Ecto neural progenitor cell (in vitro differentiated cells): ENCODE data around the gene NDFIP2.
"Not testable (repeated sequence)": the region's sequence is repeated elsewhere in the genome, so short reads cannot be mapped to it uniquely, and the experiment has no call there.

Source experiments
- DNase-seq: peaks from one replicate; pipeline ENCODE4 v3.0.0-alpha.2; 2018; ENCODE audit warnings: low spot score

NDFIP2 gene

DNA sequence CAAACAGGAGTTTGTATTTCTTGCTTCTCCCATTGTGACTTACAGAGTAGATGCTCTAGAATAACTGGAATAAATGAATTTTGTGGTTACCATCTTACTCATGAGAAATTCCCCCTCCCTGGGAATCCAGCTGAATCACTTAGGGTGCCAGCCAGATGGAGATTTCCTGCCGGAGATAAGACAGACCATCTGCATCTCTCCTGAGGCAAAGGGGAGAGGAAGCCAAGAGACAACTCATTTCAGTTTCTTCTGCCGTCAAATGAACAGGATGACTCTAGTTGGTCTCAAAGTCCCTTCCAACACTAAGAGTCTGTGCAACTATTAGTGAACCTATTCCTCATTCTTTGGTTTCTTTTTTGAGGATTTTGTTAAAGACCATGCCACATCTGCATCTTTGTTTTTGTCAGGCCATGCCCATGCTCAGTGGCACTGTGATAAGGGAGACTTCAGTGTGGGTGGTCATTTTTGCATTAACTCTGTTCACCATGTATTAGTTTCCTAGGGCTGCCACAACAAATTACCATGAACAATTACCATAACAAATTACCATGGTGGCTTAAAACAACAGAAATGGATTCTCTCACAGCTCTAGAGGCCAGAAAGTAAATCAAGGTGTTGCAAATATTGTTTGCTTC lies 112.8 kb downstream of the NDFIP2 start:
- DNase-seq, result no peak

DNA sequence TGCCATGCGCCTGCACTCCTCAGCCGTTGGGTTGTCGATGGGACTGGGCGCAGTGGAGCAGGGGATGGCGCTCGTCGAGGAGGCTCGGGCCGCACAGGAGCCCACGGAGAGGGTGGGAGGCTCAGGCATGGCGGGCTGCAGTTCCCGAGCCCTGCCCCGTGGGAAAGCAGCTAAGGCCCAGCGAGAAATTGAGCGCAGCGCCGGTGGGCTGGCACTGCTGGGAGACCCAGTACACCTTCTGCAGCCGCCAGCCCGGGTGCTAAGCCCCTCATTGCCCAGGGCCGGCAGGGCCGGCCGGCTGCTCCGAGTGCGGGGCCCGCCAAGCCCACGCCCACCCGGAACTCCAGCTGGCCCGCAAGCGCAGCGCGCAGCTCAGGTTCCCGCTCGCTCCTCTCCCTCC lies 119.2 kb downstream of the NDFIP2 start:
- not testable (repeated sequence) for DNase-seq

DNA sequence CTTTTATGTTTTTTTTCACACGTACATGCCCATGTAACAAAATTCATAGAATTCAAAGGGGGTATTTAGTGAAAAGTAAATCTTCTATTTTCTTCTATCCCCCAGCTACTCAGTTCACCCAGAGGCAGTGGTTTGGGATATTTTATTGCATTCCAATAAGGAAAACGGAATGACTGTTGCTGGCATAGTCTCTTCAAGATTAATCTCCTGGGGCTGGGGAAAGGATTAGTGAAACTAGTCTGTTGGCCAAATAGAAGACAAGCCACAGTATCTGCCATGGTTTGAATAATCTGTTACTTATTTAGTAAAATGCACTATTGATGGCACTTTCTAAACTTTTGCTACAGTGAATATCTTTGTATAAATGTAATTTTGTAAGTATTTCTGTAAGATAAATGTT lies 122.0 kb downstream of the NDFIP2 start:
- no peak for DNase-seq

DNA sequence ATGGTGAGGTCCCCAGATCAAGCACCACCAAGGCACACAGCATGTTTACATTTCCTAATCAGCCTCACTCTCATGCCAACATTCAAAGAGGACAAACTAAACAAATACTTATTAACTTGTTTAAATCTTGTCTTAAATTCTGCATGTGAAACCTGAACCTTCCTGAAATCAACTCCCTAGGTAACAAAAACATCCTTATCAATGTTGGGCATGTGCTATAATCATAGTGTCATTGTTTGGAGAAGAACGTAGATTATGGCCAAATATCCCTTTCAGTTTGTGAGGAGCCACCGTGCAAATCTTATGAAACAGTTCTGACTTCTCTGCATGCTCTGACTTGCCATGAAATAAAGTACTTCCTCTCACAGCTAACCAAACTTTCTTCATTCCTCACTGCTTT lies 123.8 kb downstream of the NDFIP2 start:
- DNase-seq, result no peak
